NCI-H1105 treated with DMSO at 0.1 percent for 48 hours (cell line): ENCODE data around the gene DUSP7.
"Not testable (repeated sequence)": the region's sequence is repeated elsewhere in the genome, so short reads cannot be mapped to it uniquely, and the experiment has no call there.

Source experiments
- DNase-seq: peaks from one replicate; lab custom pipeline; 2025; lab: John Stamatoyannopoulos, UW

The DUSP7 gene

DNA sequence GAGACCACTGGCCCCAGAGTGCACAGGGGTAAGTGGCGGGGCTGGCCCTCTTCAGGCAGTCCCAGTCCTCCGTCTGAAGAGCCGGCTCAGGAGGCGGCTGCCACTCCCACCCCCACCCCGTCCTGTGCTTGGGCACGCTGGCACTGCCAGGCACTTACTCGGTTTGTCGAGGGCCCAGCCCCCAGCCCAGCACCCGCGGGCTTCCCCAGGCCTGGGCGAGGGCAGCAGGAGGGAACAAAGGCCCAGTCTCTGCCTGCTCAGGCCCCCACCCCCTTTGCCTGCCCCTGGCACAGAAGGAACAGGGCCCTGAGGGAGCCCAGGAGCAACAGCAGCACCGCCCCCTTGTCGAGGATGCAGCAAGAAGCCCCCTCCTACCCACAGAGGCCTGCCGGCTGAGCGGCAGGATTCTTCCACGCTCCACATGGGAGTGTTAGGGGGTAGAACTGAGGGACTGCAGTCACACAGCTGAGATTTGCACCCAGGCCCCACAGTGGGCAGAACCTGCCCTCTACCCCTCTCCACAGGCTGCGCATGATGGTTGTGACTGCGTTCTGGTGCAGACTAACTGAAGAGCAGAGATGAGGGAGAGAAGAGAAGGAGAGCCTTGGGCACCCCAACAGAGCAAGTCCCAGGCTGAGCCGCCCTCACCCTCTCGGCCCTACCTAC is 8.9 kb downstream of the DUSP7 start:
- DNase-seq = no peak

- DNase-seq = no peak
Observed at GRCh38 chr3:52046902-52047239, 9.5 kb downstream of the DUSP7 start.

DNA sequence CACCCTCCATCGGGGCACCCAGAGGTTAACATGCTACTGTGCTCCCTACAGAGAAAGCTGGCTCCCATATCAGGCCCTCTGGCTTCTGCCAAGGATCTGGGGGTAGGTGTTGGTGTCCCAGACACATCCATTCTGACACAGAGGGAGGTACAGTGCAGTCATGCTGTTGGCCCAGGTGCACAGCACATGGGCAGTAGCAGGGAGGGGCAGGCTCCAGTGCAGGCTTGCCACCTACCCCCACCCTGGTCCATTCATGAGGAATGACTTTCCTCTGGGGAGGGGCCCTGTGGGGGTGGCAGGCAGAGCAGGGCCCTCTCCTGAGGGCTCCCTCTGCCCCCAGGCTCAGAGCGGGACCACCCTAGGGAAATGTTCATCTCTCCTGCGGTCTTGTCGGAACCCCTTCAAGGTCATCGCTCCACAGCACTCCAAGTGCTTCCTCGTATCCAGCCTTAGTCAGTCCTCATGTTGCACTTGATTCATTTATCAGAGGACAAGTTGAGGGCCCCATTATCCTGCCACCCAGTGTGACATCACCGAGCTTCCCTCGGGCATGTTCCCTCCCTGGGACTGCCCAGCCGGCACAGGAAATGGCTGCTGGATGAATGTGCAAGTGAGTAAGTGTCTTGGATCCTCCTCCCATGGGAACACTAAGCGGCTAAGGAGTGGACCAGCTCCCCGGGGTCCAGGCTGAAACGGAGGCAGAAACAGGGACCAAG is 10.0 kb downstream of the DUSP7 start:
- DNase-seq = no peak

- DNase-seq = no peak
Observed at GRCh38 chr3:52044869-52045619, 11.3 kb downstream of the DUSP7 start.

GRCh38 chr3:52043750-52044149 is 12.6 kb downstream of the DUSP7 start:
- DNase-seq = no peak

DNA sequence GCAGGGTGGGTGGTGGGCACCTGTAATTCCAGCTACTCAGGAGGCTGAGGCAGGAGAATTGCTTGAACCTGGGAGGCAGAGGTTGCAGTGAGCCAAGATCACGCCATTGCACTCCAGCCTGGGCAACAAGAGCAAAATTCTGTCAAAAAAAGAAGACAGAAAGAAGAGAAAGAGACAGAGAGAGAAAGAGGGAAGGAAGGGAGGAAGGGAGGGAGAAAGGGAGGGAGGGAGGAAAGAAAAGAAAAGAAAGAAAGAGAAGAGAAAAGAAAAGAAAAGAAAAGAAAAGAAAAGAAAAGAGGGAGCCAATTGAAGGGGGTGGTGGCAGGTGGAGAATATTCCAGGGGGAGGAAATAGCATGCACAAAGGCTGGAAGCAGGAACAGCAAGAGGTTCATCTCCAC is 13.3 kb downstream of the DUSP7 start:
- not testable (repeated sequence) for DNase-seq

DNA sequence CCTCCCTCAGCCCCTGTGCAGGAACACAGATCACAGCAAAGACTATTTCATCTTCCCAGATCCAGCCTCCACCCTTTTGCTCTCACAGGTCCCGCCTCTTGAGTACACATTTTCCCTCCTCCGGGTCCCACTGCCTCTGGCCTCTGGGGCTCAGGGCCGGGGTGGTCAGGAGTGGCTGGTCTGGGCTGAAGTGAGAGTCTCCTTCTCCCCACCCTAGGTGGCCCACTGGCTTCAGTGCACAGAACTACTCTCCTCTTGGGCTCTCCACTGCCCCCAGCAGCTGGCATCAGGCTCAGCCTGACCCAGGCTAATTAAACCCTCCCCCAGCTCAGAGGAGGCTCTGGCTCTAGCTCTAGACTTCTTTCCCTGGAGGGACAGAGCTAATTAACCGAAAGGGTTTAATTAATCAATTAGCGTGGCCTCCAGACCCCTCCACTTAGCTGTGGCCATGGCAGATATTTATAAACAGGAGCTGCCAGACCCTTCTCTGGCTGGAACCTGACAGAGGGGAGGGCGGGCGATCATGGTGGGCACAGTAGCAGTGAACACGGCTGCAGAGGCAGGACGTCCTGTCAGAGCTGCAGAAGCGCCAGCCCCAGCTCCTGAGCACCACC is 15.1 kb downstream of the DUSP7 start:
- no peak for DNase-seq

- DNase-seq = no peak
Observed at GRCh38 chr3:52040600-52040999, 15.8 kb downstream of the DUSP7 start.

DNA sequence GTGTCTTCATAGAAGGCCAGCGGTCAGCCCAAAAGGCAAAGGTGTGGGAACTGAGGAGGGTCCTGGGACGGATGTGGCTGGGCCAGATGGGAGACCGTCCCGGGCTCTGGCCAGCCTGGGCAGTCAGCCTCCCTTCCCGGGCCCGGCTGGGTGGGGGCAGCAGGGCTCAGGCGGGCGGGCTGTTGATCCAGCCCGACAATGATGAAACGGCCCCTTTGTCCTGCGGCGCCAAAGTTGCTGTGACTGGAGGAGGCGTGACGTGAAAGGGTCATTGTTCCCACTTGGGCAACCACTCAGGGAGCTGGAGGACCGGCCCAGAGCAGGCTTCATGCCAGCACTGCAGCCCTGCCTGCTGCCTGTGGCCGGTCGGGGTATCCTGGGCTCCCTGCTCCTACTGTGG is 16.5 kb downstream of the DUSP7 start:
- DNase-seq = no peak

GRCh38 chr3:52039426-52039825 is 16.9 kb downstream of the DUSP7 start:
- no peak for DNase-seq

GRCh38 chr3:52038227-52038626 is 18.1 kb downstream of the DUSP7 start:
- no peak for DNase-seq

GRCh38 chr3:52037291-52037690 is 19.1 kb downstream of the DUSP7 start:
- DNase-seq = no peak

DNA sequence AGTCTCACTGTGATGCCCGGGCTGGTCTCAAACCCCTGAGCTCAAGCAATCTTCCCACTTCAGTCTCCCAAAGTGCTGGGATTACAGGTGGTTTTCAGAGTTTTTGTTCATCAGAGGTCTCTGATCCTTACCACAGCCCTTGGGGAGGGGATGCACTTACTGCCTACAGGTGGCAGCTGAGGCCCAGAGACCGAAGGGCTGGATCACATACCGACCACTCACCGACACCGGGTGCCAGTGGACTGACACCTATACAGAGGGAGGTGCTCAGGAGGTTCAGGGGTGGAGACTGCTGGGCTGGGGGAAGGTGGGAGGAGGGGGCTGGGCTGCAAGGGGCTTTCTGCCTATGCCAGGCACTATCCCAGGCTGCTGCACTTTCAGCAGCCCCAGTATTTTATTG is 19.5 kb downstream of the DUSP7 start:
- no peak for DNase-seq

DNA sequence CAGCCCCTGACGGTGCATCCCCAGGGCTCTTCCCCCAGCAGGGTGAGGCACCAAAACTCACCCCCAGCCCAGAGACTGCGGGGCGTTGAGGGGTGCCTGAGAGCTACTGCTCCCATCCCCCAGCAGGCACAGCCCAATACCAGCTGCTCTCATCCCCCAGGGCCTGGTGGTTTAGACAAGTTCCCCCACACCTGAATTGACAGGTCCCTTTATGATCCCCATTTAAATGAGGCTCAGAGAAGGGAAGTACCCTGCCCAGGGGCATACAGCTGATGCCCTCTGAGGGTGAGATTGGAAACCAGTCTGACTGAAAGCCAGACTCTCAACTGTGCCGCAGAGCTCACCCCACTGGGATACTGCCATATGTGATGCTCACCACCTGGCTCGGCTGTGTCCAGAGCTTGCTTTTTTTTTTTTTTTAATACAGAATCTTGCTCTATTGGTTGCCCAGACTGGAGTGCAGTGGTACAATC is 20.1 kb downstream of the DUSP7 start:
- no peak for DNase-seq

GRCh38 chr3:52034651-52035050 is 21.7 kb downstream of the DUSP7 start:
- DNase-seq = no peak

- no peak for DNase-seq
Observed at GRCh38 chr3:52034212-52034611, 22.2 kb downstream of the DUSP7 start.

DNA sequence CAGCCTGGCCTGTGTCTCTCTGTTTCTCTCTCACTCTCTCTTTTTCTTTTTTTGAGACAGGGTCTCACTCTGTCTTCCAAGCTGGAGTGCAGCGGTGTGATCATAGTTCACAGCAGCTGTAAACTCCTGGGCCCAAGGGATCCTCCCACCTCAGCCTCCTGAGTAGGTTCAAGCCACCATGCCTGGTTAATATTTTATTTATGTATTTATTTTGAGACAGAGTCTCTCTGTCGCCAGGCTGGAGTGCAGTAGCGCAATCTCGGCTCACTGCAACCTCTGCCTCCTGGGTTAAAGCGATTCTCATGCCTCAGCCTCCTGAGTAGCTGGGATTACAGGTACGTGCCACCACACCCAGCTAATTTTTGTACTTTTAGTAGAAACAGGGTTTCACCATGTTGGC is 22.6 kb downstream of the DUSP7 start:
- DNase-seq = not testable (repeated sequence)

DNA sequence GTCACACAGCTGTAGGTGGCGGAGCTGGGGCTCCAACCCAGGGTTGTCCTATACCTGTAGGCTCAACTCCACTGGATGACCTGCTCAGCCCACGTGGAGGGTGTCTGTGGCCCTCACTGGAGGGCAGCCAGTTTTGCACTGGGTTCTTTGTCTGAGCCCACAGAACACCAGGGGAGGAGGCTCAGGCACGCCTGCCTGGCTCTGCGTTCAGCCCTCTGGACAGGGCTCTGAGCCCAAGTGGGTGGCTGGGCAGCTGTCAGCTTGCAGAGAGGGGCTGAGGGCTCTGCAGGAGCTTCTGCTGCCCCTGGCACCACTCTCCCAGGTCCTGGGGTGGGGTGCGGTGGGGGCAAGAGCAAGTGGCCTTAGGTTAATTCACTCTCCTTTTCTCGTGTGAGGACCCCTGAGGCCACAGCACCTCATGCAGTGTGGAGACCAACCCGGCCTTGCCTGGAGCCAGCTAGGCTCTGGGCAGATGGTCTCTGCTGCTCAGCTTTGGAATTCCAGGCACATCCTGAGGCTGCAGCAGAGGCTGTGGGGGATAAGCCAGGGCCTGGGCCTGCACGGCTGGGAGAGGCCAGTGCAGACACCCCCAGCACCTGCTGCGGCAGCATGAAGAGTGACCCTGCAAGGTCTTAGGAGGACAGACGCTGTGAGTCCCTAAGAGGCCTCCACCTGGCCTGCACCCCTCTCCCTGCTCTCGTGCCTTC is 23.5 kb downstream of the DUSP7 start:
- no peak for DNase-seq

- no peak for DNase-seq
Observed at GRCh38 chr3:52031896-52032295, 24.5 kb downstream of the DUSP7 start.

DNA sequence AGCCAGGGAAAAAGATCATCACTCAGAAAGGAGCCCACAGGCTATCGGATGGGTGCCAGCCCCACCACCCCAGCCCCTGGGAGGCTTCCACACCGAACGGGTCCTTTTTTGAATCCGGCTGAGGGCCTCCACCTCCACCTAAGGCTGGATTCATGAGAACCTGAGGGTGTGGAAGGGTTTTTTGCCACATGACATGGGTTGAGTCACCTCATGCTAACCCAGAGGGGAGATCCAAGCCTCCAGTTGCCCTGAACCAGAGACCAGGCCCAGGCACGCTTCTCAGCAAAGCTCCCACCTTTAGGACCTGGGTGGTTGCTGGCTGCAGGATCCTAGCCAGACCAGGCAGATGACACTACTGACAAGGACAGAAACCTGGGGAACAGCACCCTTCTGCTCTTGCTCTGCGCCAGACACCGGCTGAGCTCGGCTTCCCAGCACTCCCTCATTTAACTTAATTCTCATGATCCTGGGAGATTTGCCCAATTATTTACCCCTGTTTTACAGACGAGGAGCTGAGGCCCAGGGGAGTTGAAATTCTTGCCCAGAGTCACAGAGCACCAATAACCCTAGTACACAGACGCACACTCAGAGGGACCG is 25.6 kb downstream of the DUSP7 start:
- DNase-seq = no peak

- DNase-seq = no peak
Observed at GRCh38 chr3:52029535-52029934, 26.8 kb downstream of the DUSP7 start.

GRCh38 chr3:52029053-52029452 is 27.3 kb downstream of the DUSP7 start:
- no peak for DNase-seq
